ENCODE measurements around the gene KIF4A. TPM values are rescaled to one million over a fixed set of nuclear protein-coding genes. Genes with fewer than 3 reads are reported as not detected.

KIF4A gene
- total and polyA plus RNA-seq, 5 donors from 2014 or later, result 0.34 to 1.2 (median 0.47) TPM

DNA sequence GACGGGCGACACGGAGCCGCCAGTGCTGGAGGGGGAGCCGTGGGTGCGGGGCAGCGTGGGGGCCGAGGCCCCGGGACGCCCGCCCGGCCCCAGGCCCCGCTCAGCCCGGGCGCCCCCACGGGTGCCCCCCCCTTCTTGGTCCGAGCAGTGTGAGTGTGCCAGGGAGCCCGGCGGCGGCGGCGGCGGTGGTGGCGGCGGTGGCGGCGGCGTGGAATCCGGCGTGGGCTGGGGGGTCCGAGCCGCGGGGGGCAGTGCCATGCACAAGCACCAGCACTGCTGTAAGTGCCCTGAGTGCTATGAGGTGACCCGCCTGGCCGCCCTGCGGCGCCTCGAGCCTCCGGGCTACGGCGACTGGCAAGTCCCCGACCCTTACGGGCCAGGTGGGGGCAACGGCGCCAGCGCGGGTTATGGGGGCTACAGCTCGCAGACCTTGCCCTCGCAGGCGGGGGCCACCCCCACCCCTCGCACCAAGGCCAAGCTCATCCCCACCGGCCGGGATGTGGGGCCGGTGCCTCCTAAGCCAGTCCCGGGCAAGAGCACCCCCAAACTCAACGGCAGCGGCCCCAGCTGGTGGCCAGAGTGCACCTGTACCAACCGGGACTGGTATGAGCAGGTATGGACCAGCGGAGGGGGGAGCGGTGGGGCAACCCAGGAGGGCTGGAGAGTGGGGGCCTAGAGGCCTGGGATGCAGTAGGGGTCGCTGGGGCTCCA, 155.2 kb downstream of the KIF4A start:
- no peak overlapping the region for H3K27ac Mint-ChIP-seq
- no peaks in the 10 kb centered on the region for H3K9me3 ChIP-seq (ENCODE audit: control insufficient read depth in 2 of 2, low read length in 2 of 2)
- peaks cover 47% of the 10 kb centered on the region for H3K27me3 Mint-ChIP-seq
- no peak overlapping the region for H3K27ac ChIP-seq (ENCODE audit: insufficient read depth, low read length, poor library complexity, severe bottlenecking)
- peaks cover 0 to 1% (median 0%) of the 10 kb centered on the region in 7 donors for H3K9me3 Mint-ChIP-seq
- DNase-seq (no peak), ATAC-seq (ENCODE audit: low read depth in 2 of 2) (no peak)
- peak overlapping the region; percentile 47 to 85 (median 71) for H3K4me3 Mint-ChIP-seq
- H3K36me3 Mint-ChIP-seq, result no peaks in the 10 kb centered on the region
- H3K36me3 ChIP-seq (ENCODE audit: control insufficient read depth, insufficient read depth, low read length), result no peaks in the 10 kb centered on the region
- H3K4me3 ChIP-seq (ENCODE audit: low read depth, low read length), result no peak overlapping the region
- peaks cover 0 to 5% (median 2%) of the 10 kb centered on the region in 4 donors for H3K4me1 Mint-ChIP-seq
- H3K27me3 ChIP-seq (ENCODE audit: control insufficient read depth, insufficient read depth, low read length), result no peaks in the 10 kb centered on the region
- peaks cover 5% of the 10 kb centered on the region for H3K4me1 ChIP-seq (ENCODE audit: control insufficient read depth, insufficient read depth, low read length, poor library complexity, severe bottlenecking)

DNA sequence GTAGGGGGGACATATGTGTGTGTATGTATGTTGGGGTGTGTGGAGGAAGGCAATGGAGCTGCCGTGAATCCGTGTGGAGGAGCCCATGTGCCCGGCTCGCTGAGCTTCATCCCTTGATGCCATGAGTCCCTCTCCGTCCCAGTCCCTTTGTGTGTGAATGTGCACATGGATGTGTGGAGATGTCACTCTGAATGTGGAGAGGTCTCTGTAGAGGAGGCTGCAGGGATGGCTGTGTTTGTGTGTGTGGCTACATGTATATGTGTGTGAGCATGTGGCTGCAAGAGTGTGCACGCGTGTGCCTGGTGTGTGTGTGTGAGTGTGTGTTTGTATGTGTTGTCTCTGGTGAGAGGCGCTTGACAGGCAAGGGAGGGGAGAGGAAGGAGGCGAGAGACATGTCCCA, 156.0 kb downstream of the KIF4A start:
- H3K4me3 Mint-ChIP-seq, result peak overlapping the region in 2 of 4 donors; percentile 36 to 71

DNA sequence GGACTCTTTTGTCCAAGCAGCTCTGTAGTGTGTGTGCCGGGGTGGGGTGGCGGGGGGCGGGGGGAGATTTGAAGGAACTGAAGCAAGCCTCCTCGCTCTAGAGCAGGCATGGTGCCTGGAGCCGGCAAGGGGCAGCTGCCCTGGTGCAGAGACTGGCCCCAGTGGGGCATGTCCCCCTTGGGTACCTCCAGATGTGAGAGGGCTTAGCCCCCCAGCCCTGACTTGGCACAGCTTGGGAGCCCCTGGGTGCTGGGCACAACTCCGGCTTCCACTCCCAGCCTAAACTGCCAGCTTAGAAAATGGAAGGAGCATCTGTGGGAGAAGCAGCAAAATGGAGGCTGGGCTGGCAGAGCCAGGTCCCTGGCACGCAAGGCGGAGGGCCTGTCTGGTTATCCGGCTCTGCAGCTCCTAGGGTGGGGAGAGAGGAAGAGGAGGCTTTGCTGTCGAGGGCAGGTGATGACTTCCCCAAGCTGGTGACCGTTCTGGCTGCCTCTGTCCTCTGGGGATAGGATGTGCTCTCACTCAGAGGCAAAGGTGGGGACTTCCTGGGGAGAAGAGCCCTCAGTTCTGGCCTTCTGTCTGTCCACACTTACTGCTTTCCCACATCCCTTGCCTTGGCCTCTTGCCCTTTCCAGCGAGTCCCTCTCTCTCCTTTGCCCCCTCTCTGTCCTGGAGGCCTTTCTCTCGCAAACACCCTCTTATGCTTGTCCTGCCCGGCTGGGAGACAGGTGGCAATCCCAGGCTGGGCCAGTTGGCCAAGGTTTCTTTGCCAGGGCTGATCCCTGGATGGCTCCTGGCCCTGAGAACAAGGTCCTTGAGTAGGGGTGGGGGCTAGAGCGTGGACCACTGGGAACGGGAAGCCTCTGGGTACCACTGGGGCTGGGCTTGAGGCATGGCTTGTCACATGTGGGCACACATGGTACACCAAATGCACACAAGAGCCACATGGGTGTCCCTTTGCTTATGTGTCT, 156.8 kb downstream of the KIF4A start:
- peaks cover 38% of the 10 kb centered on the region for H3K27me3 Mint-ChIP-seq
- H3K27ac ChIP-seq (ENCODE audit: insufficient read depth, low read length, poor library complexity, severe bottlenecking), result no peak overlapping the region
- ATAC-seq (ENCODE audit: low read depth in 2 of 2) (no peak), DNase-seq (no peak)
- peaks cover 0 to 1% (median 0%) of the 10 kb centered on the region in 7 donors for H3K9me3 Mint-ChIP-seq
- no peaks in the 10 kb centered on the region for H3K27me3 ChIP-seq (ENCODE audit: control insufficient read depth, insufficient read depth, low read length)
- H3K4me3 Mint-ChIP-seq, result peak overlapping the region in 1 of 4 donors; percentile 36
- H3K27ac Mint-ChIP-seq, result no peak overlapping the region
- peaks cover 0 to 6% (median 2%) of the 10 kb centered on the region in 4 donors for H3K4me1 Mint-ChIP-seq
- H3K4me1 ChIP-seq (ENCODE audit: control insufficient read depth, insufficient read depth, low read length, poor library complexity, severe bottlenecking), result peaks cover 5% of the 10 kb centered on the region
- no peaks in the 10 kb centered on the region for H3K36me3 Mint-ChIP-seq
- no peak overlapping the region for H3K4me3 ChIP-seq (ENCODE audit: low read depth, low read length)
- H3K36me3 ChIP-seq (ENCODE audit: control insufficient read depth, insufficient read depth, low read length), result no peaks in the 10 kb centered on the region
- H3K9me3 ChIP-seq (ENCODE audit: control insufficient read depth in 2 of 2, low read length in 2 of 2), result no peaks in the 10 kb centered on the region

More for the DNA sequence above, 156.0 kb downstream of the KIF4A start:
- no peaks in the 10 kb centered on the region for H3K36me3 Mint-ChIP-seq
- Histone ChIP-seq H3K36me3 (ENCODE audit: control insufficient read depth, insufficient read depth, low read length) (no peaks in the 10 kb centered on the region), H3K27ac (ENCODE audit: insufficient read depth, low read length, poor library complexity, severe bottlenecking) (no peak overlapping the region), H3K4me1 (ENCODE audit: control insufficient read depth, insufficient read depth, low read length, poor library complexity, severe bottlenecking) (peaks cover 5% of the 10 kb centered on the region), H3K9me3 (ENCODE audit: control insufficient read depth in 2 of 2, low read length in 2 of 2) (no peaks in the 10 kb centered on the region), H3K4me3 (ENCODE audit: low read depth, low read length) (no peak overlapping the region), H3K27me3 (ENCODE audit: control insufficient read depth, insufficient read depth, low read length) (no peaks in the 10 kb centered on the region)
- no peak for ATAC-seq (ENCODE audit: low read depth in 2 of 2)
- no peak for DNase-seq
- H3K9me3 Mint-ChIP-seq, result peaks cover 0 to 1% (median 0%) of the 10 kb centered on the region in 7 donors
- H3K27ac Mint-ChIP-seq, result peak overlapping the region in 1 of 3 donors; percentile 31
- peaks cover 0 to 5% (median 2%) of the 10 kb centered on the region in 4 donors for H3K4me1 Mint-ChIP-seq
- H3K27me3 Mint-ChIP-seq, result peaks cover 41% of the 10 kb centered on the region

DNA sequence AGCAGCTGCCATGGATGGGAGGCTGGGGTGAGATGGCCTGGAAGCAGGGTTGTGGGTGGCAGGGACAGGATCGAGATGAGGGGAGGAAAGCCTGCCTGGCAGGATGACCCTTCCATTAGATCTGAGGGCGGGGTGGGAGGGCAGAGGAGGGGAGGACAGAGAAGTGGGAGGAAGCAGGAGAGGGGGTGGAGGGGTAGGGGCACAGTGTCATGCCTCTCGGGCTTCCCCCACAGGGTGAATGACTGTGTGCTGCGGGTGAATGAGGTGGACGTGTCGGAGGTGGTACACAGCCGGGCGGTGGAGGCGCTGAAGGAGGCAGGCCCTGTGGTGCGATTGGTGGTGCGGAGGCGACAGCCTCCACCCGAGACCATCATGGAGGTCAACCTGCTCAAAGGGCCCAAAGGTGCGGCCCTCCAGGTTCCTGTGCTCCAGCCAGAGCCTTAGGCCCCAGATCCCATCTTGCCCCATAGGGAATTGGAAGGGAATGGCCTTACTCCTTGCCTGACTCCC, 159.6 kb downstream of the KIF4A start:
- DNase-seq (no peak), ATAC-seq (ENCODE audit: low read depth in 2 of 2) (no peak)
- Mint-ChIP-seq H3K36me3 (no peaks in the 10 kb centered on the region), H3K27ac (no peak overlapping the region), H3K27me3 (peaks cover 13% of the 10 kb centered on the region), H3K4me3 (peak overlapping the region in 1 of 4 donors; percentile 54), H3K4me1 (peaks cover 0 to 27% (median 9%) of the 10 kb centered on the region in 4 donors), H3K9me3 (peaks cover 0 to 1% (median 0%) of the 10 kb centered on the region in 7 donors)
- Histone ChIP-seq H3K9me3 (ENCODE audit: control insufficient read depth in 2 of 2, low read length in 2 of 2) (no peaks in the 10 kb centered on the region), H3K36me3 (ENCODE audit: control insufficient read depth, insufficient read depth, low read length) (no peaks in the 10 kb centered on the region), H3K4me3 (ENCODE audit: low read depth, low read length) (no peak overlapping the region), H3K27me3 (ENCODE audit: control insufficient read depth, insufficient read depth, low read length) (no peaks in the 10 kb centered on the region), H3K4me1 (ENCODE audit: control insufficient read depth, insufficient read depth, low read length, poor library complexity, severe bottlenecking) (peaks cover 16% of the 10 kb centered on the region), H3K27ac (ENCODE audit: insufficient read depth, low read length, poor library complexity, severe bottlenecking) (no peak overlapping the region)

DNA sequence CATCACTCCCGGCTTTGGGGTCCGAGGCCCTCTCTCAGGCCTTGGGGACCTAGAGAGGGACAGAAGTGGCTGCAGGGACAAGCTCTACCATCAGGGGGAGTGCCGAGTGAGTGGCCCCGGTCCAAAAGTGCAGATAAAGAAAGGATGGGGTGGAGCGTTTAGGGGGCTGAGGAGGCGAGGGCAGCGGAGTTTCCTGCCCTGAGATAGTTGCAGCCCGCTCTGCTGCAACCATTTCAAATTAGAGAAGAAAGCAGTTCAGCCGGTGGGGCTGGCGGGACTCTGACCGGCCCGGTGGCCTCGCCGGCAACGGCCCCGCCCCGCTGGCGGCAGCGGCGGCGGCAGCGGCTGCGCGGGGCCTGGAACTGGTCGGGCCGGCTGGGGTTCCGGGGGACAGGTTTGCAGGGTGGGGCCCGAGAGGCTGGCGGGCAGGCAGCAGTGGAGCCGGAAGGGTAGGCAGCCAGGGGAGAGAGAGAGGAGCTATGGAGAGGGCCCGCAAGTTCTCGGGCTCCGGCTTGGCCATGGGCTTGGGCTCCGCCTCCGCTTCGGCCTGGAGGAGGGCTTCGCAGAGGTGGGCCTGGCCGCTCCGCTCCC, 162.3 kb downstream of the KIF4A start:
- ATAC-seq (ENCODE audit: low read depth in 2 of 2) (peak; percentile 46 to 57), DNase-seq (peak; percentile 28 to 63 (median 50))
- Histone ChIP-seq H3K36me3 (ENCODE audit: control insufficient read depth, insufficient read depth, low read length) (no peaks in the 10 kb centered on the region), H3K27ac (ENCODE audit: insufficient read depth, low read length, poor library complexity, severe bottlenecking) (peak overlapping the region; percentile 65), H3K9me3 (ENCODE audit: control insufficient read depth in 2 of 2, low read length in 2 of 2) (no peaks in the 10 kb centered on the region), H3K27me3 (ENCODE audit: control insufficient read depth, insufficient read depth, low read length) (no peaks in the 10 kb centered on the region), H3K4me3 (ENCODE audit: low read depth, low read length) (no peak overlapping the region), H3K4me1 (ENCODE audit: control insufficient read depth, insufficient read depth, low read length, poor library complexity, severe bottlenecking) (peaks cover 21% of the 10 kb centered on the region)
- peaks cover 4% of the 10 kb centered on the region for H3K36me3 Mint-ChIP-seq
- no peaks in the 10 kb centered on the region for H3K9me3 Mint-ChIP-seq
- peaks cover 0 to 43% (median 15%) of the 10 kb centered on the region in 4 donors for H3K4me1 Mint-ChIP-seq
- H3K27me3 Mint-ChIP-seq, result no peaks in the 10 kb centered on the region
- H3K27ac Mint-ChIP-seq, result peak overlapping the region; percentile 58 to 93 (median 87)
- peak overlapping the region; percentile 91 to 97 (median 92) for H3K4me3 Mint-ChIP-seq

DNA sequence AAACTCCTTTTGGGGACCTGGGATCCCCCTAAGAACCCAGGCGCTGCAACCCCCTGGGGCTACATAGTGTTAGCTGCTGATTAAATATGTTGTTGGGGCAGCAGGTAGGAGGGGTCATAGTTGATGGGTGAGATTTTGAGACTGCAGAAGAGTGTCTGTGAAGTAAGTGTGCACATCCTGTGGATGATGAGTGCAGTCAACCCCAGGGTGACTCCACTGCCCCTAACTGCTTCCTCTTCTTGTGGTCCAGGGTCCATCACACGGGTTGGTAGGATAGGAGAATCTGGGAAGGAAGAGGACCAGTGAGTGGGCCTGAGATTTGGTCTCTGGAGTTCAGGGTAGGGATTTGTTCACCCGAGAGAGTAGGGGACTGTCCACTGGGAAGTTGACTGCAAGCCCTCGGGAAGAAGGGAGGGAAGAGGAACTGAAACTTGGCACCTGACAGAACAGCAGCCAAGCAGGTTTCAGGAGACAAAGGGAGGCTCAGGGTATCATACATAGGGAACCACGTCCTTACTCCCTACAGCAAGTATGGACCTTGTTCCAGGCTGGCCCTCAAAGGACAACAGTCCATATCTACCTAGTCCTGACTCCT, 163.2 kb downstream of the KIF4A start:
- Histone ChIP-seq H3K4me3 (ENCODE audit: low read depth, low read length) (peak overlapping the region; percentile 55), H3K27ac (ENCODE audit: insufficient read depth, low read length, poor library complexity, severe bottlenecking) (peak overlapping the region; percentile 65), H3K4me1 (ENCODE audit: control insufficient read depth, insufficient read depth, low read length, poor library complexity, severe bottlenecking) (peaks cover 21% of the 10 kb centered on the region), H3K36me3 (ENCODE audit: control insufficient read depth, insufficient read depth, low read length) (no peaks in the 10 kb centered on the region), H3K9me3 (ENCODE audit: control insufficient read depth in 2 of 2, low read length in 2 of 2) (no peaks in the 10 kb centered on the region), H3K27me3 (ENCODE audit: control insufficient read depth, insufficient read depth, low read length) (no peaks in the 10 kb centered on the region)
- H3K27ac Mint-ChIP-seq, result peak overlapping the region; percentile 8 to 89 (median 82)
- peaks cover 4% of the 10 kb centered on the region for H3K36me3 Mint-ChIP-seq
- H3K4me1 Mint-ChIP-seq, result peaks cover 0 to 43% (median 15%) of the 10 kb centered on the region in 4 donors
- H3K9me3 Mint-ChIP-seq, result no peaks in the 10 kb centered on the region
- peak in 1 of 3 donors; percentile 22 for DNase-seq
- ATAC-seq (ENCODE audit: low read depth in 2 of 2), result no peak
- peak overlapping the region; percentile 80 to 93 (median 89) for H3K4me3 Mint-ChIP-seq
- H3K27me3 Mint-ChIP-seq, result no peaks in the 10 kb centered on the region
